ENCODE measurements around the gene FH.

FH gene

GRCh38 chr1:241465673-241466072, 53.9 kb downstream of the FH start:
- H3K4me1 ChIP-seq (ENCODE audit: control insufficient read depth in 1 of 2, insufficient read depth in 1 of 2, low read depth in 1 of 2, low read length in 1 of 2) = no peaks in the 10 kb centered on the region
- H3K4me3 ChIP-seq (ENCODE audit: low read depth in 1 of 2, low read length in 1 of 2) = no peak overlapping the region
- H3K27ac ChIP-seq = no peak overlapping the region
- no peaks in the 10 kb centered on the region for H3K27me3 ChIP-seq
- no peaks in the 10 kb centered on the region for H3K36me3 ChIP-seq
- TF ChIP-seq CTCF (IDR thresholded peaks at IDR 0.05) = no peak
- H3K9me3 ChIP-seq = no peaks in the 10 kb centered on the region

GRCh38 chr1:241464985-241465384, 54.6 kb downstream of the FH start:
- Histone ChIP-seq H3K4me3 (ENCODE audit: low read depth in 1 of 2, low read length in 1 of 2) (no peak overlapping the region), H3K9me3 (no peaks in the 10 kb centered on the region), H3K36me3 (no peaks in the 10 kb centered on the region), H3K4me1 (ENCODE audit: control insufficient read depth in 1 of 2, insufficient read depth in 1 of 2, low read depth in 1 of 2, low read length in 1 of 2) (no peaks in the 10 kb centered on the region), H3K27ac (no peak overlapping the region), H3K27me3 (no peaks in the 10 kb centered on the region)
- TF ChIP-seq CTCF (IDR thresholded peaks at IDR 0.05) = no peak

GRCh38 chr1:241462391-241462790, 57.2 kb downstream of the FH start:
- Histone ChIP-seq H3K36me3 (no peaks in the 10 kb centered on the region), H3K27me3 (no peaks in the 10 kb centered on the region), H3K4me3 (ENCODE audit: low read depth in 1 of 2, low read length in 1 of 2) (no peak overlapping the region), H3K4me1 (ENCODE audit: control insufficient read depth in 1 of 2, insufficient read depth in 1 of 2, low read depth in 1 of 2, low read length in 1 of 2) (no peaks in the 10 kb centered on the region), H3K9me3 (no peaks in the 10 kb centered on the region), H3K27ac (no peak overlapping the region)
- TF ChIP-seq CTCF (IDR thresholded peaks at IDR 0.05) = no peak

DNA sequence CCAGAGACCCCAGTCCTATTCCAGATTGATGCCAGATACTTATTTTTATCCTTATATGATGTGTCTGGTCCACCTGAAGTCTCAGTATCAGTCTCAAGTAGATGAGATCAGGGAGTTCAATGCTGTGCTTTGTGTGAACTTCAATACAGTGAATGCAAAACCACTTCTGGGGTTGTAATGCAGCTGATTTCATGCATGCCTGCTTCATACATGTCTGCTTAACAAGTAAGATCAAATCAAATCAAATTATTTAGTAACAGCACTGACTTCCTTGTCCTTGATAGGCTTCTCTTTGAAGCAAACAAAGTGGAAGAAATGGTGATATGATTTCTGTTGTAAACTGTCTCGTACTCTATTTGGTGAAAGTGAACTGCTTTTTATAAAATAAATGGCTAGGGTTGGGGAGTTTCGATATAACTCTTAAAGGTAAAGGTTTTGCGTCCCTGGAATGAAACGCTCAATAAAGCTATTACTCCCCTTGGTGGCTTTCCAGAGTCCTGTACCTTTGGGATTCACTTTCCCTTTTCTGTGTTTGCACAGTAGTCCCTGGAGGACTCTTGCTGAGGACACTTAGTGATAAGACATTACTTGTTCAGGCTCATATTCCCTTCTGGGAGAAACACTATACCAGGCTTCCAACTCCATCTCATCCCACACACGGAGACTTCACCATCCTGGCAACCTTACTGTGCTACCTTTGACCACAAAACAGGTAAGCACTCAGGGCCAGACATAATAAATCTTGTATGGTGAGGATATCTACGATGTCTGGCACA, 59.3 kb downstream of the FH start:
- no peak for TF ChIP-seq CTCF (IDR thresholded peaks at IDR 0.05)
- no peaks in the 10 kb centered on the region for H3K4me1 ChIP-seq (ENCODE audit: control insufficient read depth in 1 of 2, insufficient read depth in 1 of 2, low read depth in 1 of 2, low read length in 1 of 2)
- H3K27ac ChIP-seq = no peak overlapping the region
- no peaks in the 10 kb centered on the region for H3K36me3 ChIP-seq
- no peaks in the 10 kb centered on the region for H3K27me3 ChIP-seq
- H3K4me3 ChIP-seq (ENCODE audit: low read depth in 1 of 2, low read length in 1 of 2) = no peak overlapping the region
- H3K9me3 ChIP-seq = no peaks in the 10 kb centered on the region

DNA sequence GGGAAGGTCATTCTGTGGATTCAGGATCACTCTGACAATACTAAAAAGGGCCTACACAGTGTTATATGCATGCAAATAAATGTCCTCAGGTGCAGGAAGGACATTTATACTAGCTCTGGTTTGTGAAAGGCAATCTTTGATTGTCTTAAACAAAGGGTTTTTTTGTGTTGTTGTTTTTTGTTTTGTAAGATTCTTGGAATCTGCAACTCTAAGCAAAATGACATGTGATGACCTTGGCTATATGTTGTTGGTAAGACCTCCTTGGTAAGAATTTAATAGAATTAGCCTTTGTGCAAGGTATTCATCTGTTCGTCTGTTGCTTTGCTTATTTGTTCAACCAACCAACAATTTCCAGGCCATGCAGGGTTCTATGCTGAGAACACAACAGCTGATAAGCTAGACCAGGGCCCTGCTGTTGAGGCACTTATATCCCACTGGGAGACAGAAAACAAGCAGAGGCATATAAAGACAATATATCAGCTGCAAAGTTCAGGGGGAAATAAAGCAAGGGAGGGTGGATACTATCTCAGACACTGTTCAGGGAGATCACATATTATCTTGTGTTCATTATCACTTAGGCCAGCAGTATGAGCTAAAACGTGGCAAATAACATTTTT, 60.3 kb downstream of the FH start:
- no peak overlapping the region for H3K4me3 ChIP-seq (ENCODE audit: low read depth in 1 of 2, low read length in 1 of 2)
- no peak overlapping the region for H3K27ac ChIP-seq
- no peaks in the 10 kb centered on the region for H3K36me3 ChIP-seq
- H3K9me3 ChIP-seq = no peaks in the 10 kb centered on the region
- no peak for TF ChIP-seq CTCF (IDR thresholded peaks at IDR 0.05)
- H3K4me1 ChIP-seq (ENCODE audit: control insufficient read depth in 1 of 2, insufficient read depth in 1 of 2, low read depth in 1 of 2, low read length in 1 of 2) = no peaks in the 10 kb centered on the region
- H3K27me3 ChIP-seq = no peaks in the 10 kb centered on the region
